Mucosa of descending colon (tissue), 3 donors: ENCODE data around the gene IRAK1. TPM values are rescaled to one million over a fixed set of nuclear protein-coding genes. Genes with fewer than 3 reads are reported as not detected.

Experiments
- ATAC-seq: fragments of 200-7000 bp; cut with Tn5 transposase; one replicate; pipeline ENCODE4 v1.9.1; 2020; ENCODE audit warnings: mild to moderate bottlenecking, moderate library complexity
- DNase-seq, 3 donors: peaks; one replicate each; pipeline ENCODE4 v3.0.0-alpha.2; 2020
- H3K36me3 ChIP-seq: fragments of 200-600 bp; one replicate; pipeline ENCODE4 v1.8.0; 2021; ENCODE audit warnings: low read depth, mild to moderate bottlenecking
- H3K4me1 ChIP-seq: fragments of 200-600 bp; one replicate; pipeline ENCODE4 v1.8.0; 2021; ENCODE audit warnings: low read depth, mild to moderate bottlenecking
- H3K4me3 ChIP-seq: fragments of 200-600 bp; one replicate; pipeline ENCODE4 v1.8.0; 2021; ENCODE audit warnings: mild to moderate bottlenecking
- H3K9me3 ChIP-seq: fragments of 200-600 bp; one replicate; pipeline ENCODE4 v1.8.0; 2021; ENCODE audit warnings: mild to moderate bottlenecking
- intact Hi-C, 2 donors: fragments of 100-400 bp; cut with DNase I in 1 of 2; cut with micrococcal nuclease in 1 of 2; formaldehyde crosslinking; loops; one replicate each; pipeline versions ENCODE4 v1.11.0 to v1.11.1; 2022; cut with DNase I, micrococcal nuclease
- total RNA-seq, 3 donors: library from RNA; stranded (reverse); fragmentation: NEBNext Ultra II Directional in 2 of 3; extraction: Animal tissue kit (Norgen Biotek cat#: 25700) in 2 of 3; gene quantifications; one replicate each; pipeline versions ENCODE4 v1.2.1 to v1.2.4, GENCODE V29; 2021 to 2023
- TF ChIP-seq, protein P1 (sequence below): fragments of 200-600 bp; IDR thresholded peaks from one replicate; pipeline ENCODE4 v1.8.0; 2022; ENCODE audit warnings: antibody characterized with exemption, mild to moderate bottlenecking
- donor health status: DM: no; HTN: no; CAD: no; lungs with moderate emphysema.
- donor health status: DM: no; HTN: no; CAD: no.
- donor health status: DM: no; HTN: yes; CAD: no.

Gene IRAK1
- total RNA-seq, 3 donors from 2014 or later, result 66.5 to 96.0 (median 85.2) TPM

DNA sequence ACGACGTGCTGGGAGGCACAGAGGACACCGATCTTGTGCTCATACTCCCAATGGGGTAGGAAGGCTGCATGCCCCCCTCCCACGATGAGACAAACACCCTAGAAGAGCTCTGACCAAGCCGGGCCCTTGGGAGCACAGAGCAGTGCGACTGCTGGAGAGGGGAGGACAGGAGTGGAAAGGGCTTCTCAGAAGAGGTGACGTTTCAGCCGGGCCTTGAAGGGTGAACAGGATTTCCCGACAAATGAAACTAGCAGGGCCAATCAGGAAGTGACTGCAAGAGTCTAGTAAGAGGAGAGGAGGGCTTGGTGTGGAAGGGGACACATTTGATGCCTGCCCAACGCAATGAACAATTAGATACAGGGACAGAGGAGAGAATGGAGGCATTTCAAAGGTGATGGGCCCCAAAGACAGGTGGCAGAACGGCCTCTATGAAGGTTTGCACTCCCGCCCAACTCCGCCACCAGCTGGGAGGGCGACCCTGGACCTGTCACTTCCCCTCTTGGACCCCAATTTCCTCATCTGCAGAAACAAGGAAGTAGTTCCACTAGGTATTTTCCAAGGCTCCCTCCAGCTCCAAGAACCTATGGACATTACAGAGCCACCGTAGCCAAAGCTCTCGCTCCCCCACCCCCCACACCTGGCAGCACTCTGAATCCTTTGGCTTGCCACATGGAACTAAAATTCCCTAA lies 52.0 kb downstream of the IRAK1 start:
- H3K4me3 ChIP-seq, result no peak overlapping the region
- no peak for ATAC-seq

DNA sequence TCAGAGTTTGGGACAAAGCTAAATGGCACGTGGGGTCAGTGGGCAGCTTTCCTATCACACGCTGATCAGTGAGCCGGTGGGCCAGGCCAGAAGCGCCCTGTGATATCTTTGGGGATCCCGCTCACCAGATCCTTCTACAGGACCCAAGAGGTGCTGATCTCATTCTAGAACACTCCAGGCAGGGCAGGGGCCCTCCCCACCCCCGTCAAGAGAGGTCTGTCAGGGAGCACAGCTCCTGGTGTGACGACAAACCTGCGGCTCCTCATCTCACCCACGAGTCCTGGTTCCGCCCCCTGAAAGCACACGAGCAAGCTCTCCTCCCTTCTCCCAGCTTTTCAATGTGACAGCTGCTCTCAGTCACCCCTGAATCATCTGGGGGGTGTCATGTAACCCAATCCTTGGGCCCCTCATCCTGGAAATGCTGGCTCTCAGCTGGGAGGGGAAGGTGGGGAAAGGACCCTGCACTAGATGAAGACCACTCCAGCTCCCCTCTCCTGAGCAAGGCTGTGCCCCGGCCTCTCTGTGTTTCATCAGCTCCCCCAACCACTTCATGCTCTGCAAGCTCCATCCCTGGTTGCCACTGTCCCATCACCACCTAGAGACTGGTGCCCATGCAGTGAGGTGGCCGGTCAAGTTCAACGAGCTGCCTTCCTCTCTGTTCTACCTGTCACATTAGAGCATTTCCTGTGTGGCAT lies 52.7 kb downstream of the IRAK1 start:
- DNase-seq (no peak), ATAC-seq (no peak)
- H3K9me3 ChIP-seq, result no peaks in the 10 kb centered on the region
- no peak overlapping the region for H3K4me3 ChIP-seq
- TF ChIP-seq, protein P1, sequence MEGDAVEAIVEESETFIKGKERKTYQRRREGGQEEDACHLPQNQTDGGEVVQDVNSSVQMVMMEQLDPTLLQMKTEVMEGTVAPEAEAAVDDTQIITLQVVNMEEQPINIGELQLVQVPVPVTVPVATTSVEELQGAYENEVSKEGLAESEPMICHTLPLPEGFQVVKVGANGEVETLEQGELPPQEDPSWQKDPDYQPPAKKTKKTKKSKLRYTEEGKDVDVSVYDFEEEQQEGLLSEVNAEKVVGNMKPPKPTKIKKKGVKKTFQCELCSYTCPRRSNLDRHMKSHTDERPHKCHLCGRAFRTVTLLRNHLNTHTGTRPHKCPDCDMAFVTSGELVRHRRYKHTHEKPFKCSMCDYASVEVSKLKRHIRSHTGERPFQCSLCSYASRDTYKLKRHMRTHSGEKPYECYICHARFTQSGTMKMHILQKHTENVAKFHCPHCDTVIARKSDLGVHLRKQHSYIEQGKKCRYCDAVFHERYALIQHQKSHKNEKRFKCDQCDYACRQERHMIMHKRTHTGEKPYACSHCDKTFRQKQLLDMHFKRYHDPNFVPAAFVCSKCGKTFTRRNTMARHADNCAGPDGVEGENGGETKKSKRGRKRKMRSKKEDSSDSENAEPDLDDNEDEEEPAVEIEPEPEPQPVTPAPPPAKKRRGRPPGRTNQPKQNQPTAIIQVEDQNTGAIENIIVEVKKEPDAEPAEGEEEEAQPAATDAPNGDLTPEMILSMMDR, result no peak
- no peaks in the 10 kb centered on the region for H3K36me3 ChIP-seq
- intact Hi-C loops, result no loop called here
- H3K4me1 ChIP-seq, result peaks cover 17% of the 10 kb centered on the region

More for the DNA sequence above, 52.0 kb downstream of the IRAK1 start:
- Histone ChIP-seq H3K4me1 (peaks cover 17% of the 10 kb centered on the region), H3K36me3 (no peaks in the 10 kb centered on the region), H3K9me3 (no peaks in the 10 kb centered on the region)
- intact Hi-C loops, result no loop called here
- TF ChIP-seq, protein P1, result no peak
- DNase-seq, result no peak

DNA sequence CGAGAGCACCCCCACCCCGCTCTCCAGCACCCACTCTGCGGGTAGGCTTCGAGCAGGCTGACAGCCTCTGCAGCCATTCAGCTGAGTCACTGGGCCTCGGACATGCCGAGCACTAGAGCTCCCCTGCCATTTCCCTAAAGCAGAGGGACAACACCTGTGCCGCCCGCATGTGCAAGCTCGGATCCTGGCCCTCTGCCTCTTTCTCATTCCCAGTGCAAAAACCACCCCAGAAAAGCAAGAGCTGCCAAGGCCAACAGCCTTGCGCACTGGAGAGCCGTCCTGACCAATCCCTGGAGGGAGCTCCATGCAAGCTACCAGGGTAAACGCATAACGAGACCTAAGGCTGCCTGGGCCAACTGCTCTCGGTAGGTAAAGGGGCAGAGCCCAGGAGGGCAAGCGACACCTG lies 53.4 kb downstream of the IRAK1 start:
- intact Hi-C loops, result no loop called here
- DNase-seq (no peak), ATAC-seq (no peak)
- TF ChIP-seq, protein P1, result no peak
- H3K4me3 ChIP-seq, result no peak overlapping the region
- peaks cover 17% of the 10 kb centered on the region for H3K4me1 ChIP-seq
- H3K36me3 ChIP-seq, result no peaks in the 10 kb centered on the region
- no peaks in the 10 kb centered on the region for H3K9me3 ChIP-seq

DNA sequence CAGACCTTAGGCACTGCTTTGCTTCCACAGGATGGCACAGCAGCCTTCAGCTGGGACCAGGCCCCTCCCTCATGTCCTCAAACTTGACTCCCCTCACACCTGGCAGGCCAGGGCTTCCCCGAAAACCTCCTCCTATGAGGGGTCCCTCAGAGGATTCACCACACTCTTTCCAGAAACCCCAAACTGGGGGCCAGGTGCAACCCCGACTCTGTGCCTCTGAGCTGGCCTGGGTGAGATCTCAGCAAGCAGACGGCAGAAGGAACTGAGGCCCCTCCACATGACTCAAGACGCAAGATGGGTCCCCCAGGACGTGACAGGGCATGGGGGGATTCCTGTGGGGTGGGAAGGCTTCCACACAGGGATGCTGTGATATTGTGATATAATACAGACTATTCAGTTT lies 54.3 kb downstream of the IRAK1 start:
- Histone ChIP-seq H3K9me3 (no peaks in the 10 kb centered on the region), H3K4me1 (peaks cover 17% of the 10 kb centered on the region), H3K4me3 (no peak overlapping the region), H3K36me3 (no peaks in the 10 kb centered on the region)
- intact Hi-C loops, result no loop called here
- DNase-seq (no peak), ATAC-seq (no peak)
- TF ChIP-seq, protein P1, result no peak

DNA sequence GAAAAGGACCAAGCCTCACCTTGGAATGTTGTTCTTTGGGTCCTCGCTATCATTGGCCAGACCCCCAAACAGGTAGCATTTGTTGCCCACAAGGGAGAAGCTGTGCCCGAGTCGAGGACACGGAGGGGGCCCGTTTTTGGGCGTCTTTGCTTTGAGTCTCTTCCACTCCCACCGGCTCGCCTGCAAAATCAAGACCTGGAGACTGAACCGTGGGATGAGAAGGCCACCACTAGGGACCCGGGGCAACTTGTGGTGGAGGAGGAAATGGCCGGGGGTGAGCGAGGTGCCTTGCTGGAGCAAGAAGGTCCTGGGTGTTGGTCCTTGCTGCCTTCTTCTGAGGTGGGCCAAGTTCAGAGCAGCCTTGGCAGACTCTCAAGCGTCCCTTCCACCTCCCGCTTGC lies 55.6 kb downstream of the IRAK1 start:
- ATAC-seq (no peak), DNase-seq (no peak)
- Histone ChIP-seq H3K4me1 (peaks cover 9% of the 10 kb centered on the region), H3K4me3 (no peak overlapping the region), H3K36me3 (no peaks in the 10 kb centered on the region), H3K9me3 (no peaks in the 10 kb centered on the region)
- intact Hi-C loops, result no loop called here
- TF ChIP-seq, protein P1, result no peak
